GM10266 (cell line): ENCODE data around the gene PMM1.

Experiments used
- DNase-seq: peaks from one replicate; pipeline ENCODE4 v3.0.0; 2012; ENCODE audit errors: extremely low spot score
- CTCF ChIP-seq: IDR thresholded peaks from 2 replicates; pipeline ENCODE4 v1.5.1; 2012; ENCODE audit warnings: mild to moderate bottlenecking, low read depth; ENCODE audit not compliant: control insufficient read depth, insufficient read depth; ENCODE audit errors: missing control alignments

Gene PMM1

GRCh38 chr22:41532908-41533825, 56.5 kb downstream of the PMM1 start:
- peak; percentile 78 for DNase-seq
- peak; percentile 87 for TF ChIP-seq CTCF

- no peak for DNase-seq
- no peak for TF ChIP-seq CTCF
These were observed 57.7 kb downstream of the PMM1 start for GRCh38 chr22:41531715-41532477.

- TF ChIP-seq CTCF = no peak
- no peak for DNase-seq
These were observed 58.5 kb downstream of the PMM1 start for GRCh38 chr22:41530890-41531714.

- no peak for DNase-seq
- TF ChIP-seq CTCF = no peak
These were observed 60.6 kb downstream of the PMM1 start for GRCh38 chr22:41528938-41529561.

- no peak for TF ChIP-seq CTCF
- DNase-seq = no peak
These were observed 61.4 kb downstream of the PMM1 start for GRCh38 chr22:41528132-41528766.
